ENCODE data around the gene PEX26. TPM values are rescaled to one million over a fixed set of nuclear protein-coding genes. Genes with fewer than 3 reads are reported as not detected.
"Not testable (repeated sequence)": the region's sequence is repeated elsewhere in the genome, so short reads cannot be mapped to it uniquely, and the experiment has no call there.

The PEX26 gene
- total RNA-seq, 1 experiment from 2014 or later, result 30.6 TPM

GRCh38 chr22:18073467-18073866, 4.3 kb upstream of the PEX26 start:
- Histone ChIP-seq H3K9me2 (replicated peaks; ENCODE audit: low read length) (no peaks in the 10 kb centered on the region), H3K79me2 (ENCODE audit: low read length) (peaks cover 17% of the 10 kb centered on the region), H2AFZ (ENCODE audit: low read length) (no peak overlapping the region), H3F3A (ENCODE audit: low read length, unreplicated experiment) (no peaks in the 10 kb centered on the region), H3K27ac (ENCODE audit: low read length) (no peak overlapping the region), H3K4me1 (ENCODE audit: insufficient read depth, low read length) (peaks cover 25% of the 10 kb centered on the region), H3K9ac (ENCODE audit: low read length) (no peak overlapping the region), H3K36me3 (ENCODE audit: low read depth, low read length) (no peaks in the 10 kb centered on the region), H3K9me3 (ENCODE audit: low read length) (no peaks in the 10 kb centered on the region), H3K4me2 (ENCODE audit: low read length) (no peak overlapping the region), H3K27me3 (ENCODE audit: low read length) (no peaks in the 10 kb centered on the region), H4K20me1 (ENCODE audit: low read length) (no peaks in the 10 kb centered on the region), H3K4me3 (ENCODE audit: low read length) (no peak overlapping the region)
- POLR2A ChIA-PET (ENCODE audit: unreplicated experiment), result no interaction called here
- no peak for TF ChIP-seq CTCF (conservative IDR thresholded peaks at IDR 0.05; ENCODE audit: low read depth, low read length)
- no peak for TF ChIP-seq EZH2phosphoT487 (IDR thresholded peaks at IDR 0.05; ENCODE audit: borderline replicate concordance, low read length)
- TF ChIP-seq EZH2 (IDR thresholded peaks at IDR 0.05; ENCODE audit: low read length, unreplicated experiment), result no peak
- no TSS peak for BruUV-seq (replicated peaks)
- no peak for DNase-seq
- ATAC-seq, result no peak
- intact Hi-C loops (cut with micrococcal nuclease), result no loop called here
- CTCF ChIA-PET, result no interaction called here

DNA sequence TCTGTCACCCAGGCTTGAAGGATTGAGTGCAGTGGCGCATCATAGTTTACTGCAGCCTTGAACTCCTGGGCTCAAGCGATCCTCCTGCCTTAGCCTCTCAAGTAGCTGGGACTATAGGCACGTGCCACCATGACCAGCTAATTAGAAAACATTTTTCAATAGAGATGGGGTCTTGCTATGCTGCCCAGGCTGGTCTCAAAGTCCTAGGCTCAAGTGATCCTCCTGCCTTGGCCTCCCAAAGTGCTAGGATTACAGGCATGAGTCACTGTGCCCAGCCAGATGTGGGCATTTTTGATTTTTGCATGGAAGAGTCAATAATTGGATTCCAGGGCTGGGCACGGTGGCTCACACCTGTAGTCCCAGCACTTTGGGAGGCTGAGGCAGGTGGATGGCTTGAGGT, 3.9 kb upstream of the PEX26 start:
- CTCF ChIA-PET, result interaction anchor here (0.7 kb wide), 1 partner anchor 47 kb away, joined by 10 read pairs; no protein-coding TSS in a partner anchor
- peaks cover 28% of the 10 kb centered on the region for H3K4me1 ChIP-seq (ENCODE audit: insufficient read depth, low read length)
- H3K36me3 ChIP-seq (ENCODE audit: low read depth, low read length); H3F3A ChIP-seq (ENCODE audit: low read length, unreplicated experiment); H3K4me3 ChIP-seq (ENCODE audit: low read length); BruUV-seq (replicated peaks); H4K20me1 ChIP-seq (ENCODE audit: low read length); H3K4me2 ChIP-seq (ENCODE audit: low read length); POLR2A ChIA-PET (ENCODE audit: unreplicated experiment); H3K27me3 ChIP-seq (ENCODE audit: low read length); ATAC-seq; H3K9ac ChIP-seq (ENCODE audit: low read length); H3K27ac ChIP-seq (ENCODE audit: low read length); H3K9me2 ChIP-seq (replicated peaks; ENCODE audit: low read length); H2AFZ ChIP-seq (ENCODE audit: low read length); intact Hi-C loops (cut with micrococcal nuclease); H3K9me3 ChIP-seq (ENCODE audit: low read length); DNase-seq: not testable (repeated sequence)
- H3K79me2 ChIP-seq (ENCODE audit: low read length), result peaks cover 22% of the 10 kb centered on the region

GRCh38 chr22:18075101-18075719, 2.6 kb upstream of the PEX26 start:
- H3K9me2 ChIP-seq (replicated peaks; ENCODE audit: low read length), result no peaks in the 10 kb centered on the region
- peaks cover 35% of the 10 kb centered on the region for H3K79me2 ChIP-seq (ENCODE audit: low read length)
- H3K9me3 ChIP-seq (ENCODE audit: low read length), result no peaks in the 10 kb centered on the region
- POLR2A ChIA-PET (ENCODE audit: unreplicated experiment), result no interaction called here
- no peak overlapping the region for H2AFZ ChIP-seq (ENCODE audit: low read length)
- intact Hi-C loops (cut with micrococcal nuclease), result loop anchor here (5.0 kb wide), 1 partner anchor 178 kb away; no protein-coding TSS in a partner anchor
- no TSS peak for BruUV-seq (replicated peaks)
- H3K4me1 ChIP-seq (ENCODE audit: insufficient read depth, low read length), result peaks cover 33% of the 10 kb centered on the region
- H3K27ac ChIP-seq (ENCODE audit: low read length), result no peak overlapping the region
- H3F3A ChIP-seq (ENCODE audit: low read length, unreplicated experiment), result no peaks in the 10 kb centered on the region
- ATAC-seq (no peak), DNase-seq (no peak)
- no peaks in the 10 kb centered on the region for H4K20me1 ChIP-seq (ENCODE audit: low read length)
- no peak overlapping the region for H3K4me2 ChIP-seq (ENCODE audit: low read length)
- H3K36me3 ChIP-seq (ENCODE audit: low read depth, low read length), result no peaks in the 10 kb centered on the region
- CTCF ChIA-PET, result interaction anchor here (0.8 to 1.6 kb wide), 7 partner anchors 10 to 238 kb away, joined by 3 to 18 read pairs (median 4); partner anchors contain the start of gene MICAL3
- no peaks in the 10 kb centered on the region for H3K27me3 ChIP-seq (ENCODE audit: low read length)
- TF ChIP-seq EZH2 (IDR thresholded peaks at IDR 0.05; ENCODE audit: low read length, unreplicated experiment), result no peak
- TF ChIP-seq CTCF (conservative IDR thresholded peaks at IDR 0.05; ENCODE audit: low read depth, low read length), result no peak
- no peak for TF ChIP-seq EZH2phosphoT487 (IDR thresholded peaks at IDR 0.05; ENCODE audit: borderline replicate concordance, low read length)
- no peak overlapping the region for H3K9ac ChIP-seq (ENCODE audit: low read length)
- H3K4me3 ChIP-seq (ENCODE audit: low read length), result no peak overlapping the region

Measured in PC-3 (cell line).